ENCODE results near the gene VSX2.

The VSX2 gene

DNA sequence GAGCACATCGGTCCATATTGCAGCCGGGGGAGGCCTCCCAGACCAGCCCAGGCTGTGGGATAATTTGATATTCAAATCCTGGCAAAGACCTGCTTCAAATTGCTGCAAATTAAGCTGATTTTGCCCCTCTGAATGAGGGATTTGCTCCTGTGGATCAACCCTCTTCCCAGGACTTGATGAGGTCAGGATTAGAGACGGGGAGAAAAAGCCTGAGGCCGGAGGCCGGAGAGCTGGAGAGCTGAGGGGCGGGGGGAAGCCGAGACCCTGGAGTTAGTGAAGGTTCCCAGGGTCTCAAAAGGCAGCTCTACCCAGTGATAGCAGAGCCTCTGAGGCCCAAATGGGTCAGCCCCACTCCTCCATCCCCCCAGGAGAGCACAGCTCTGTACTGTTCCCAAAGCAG, 17.5 kb upstream of the VSX2 start:
- DNase-seq (ENCODE audit: low spot score): no peak

DNA sequence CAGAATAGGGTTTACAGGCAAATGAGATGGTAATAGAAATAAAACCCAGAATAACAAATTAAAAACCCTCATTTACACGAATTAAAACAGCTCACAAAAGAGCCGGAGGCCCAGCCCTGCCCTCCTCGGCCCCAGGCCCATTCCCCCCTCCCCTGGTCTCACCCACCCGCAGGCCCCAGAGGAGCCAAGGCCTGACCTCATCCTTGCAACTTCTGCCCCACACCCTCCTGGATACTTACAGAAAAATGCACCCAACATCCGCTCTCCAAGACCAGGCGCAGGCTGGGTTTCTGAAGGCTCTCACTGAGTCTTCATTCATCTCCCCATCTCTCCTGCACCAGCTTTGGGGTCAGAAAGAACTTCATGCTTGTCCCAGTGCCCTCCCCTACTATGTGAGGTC, 16.2 kb upstream of the VSX2 start:
- DNase-seq (ENCODE audit: low spot score): no peak

DNA sequence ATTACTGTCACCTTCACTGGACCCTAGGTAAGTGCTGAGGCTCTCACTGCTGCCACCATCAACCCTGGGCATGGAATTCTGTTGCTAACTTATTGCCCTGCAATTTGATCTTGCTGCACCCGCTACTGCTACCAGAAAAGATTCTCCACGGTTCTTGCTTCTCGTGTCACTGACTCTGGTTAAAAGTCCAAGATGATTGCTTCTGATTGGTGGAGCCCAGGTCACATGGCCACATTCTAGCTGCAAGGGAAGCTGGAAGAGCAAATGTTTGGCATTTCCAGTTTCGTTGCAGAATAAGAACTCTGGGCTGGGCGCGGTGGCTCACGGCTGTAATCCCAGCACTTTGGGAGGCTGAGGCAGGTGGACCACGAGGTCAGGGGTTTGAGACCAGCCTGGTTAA, 7.5 kb upstream of the VSX2 start:
- DNase-seq (ENCODE audit: low spot score): no peak

GRCh38 chr14:74235017-74235416, 4.2 kb upstream of the VSX2 start:
- DNase-seq (ENCODE audit: low spot score): no peak

- no peak for DNase-seq (ENCODE audit: low spot score)
These were observed 1.8 kb upstream of the VSX2 start for GRCh38 chr14:74237441-74237840.

- DNase-seq (ENCODE audit: low spot score): peak; percentile 40
These were observed 872 bp downstream of the VSX2 start for GRCh38 chr14:74239848-74240793.

- DNase-seq (ENCODE audit: low spot score): peak; percentile 43
These were observed 1.8 kb downstream of the VSX2 start for GRCh38 chr14:74240794-74241651.

DNA sequence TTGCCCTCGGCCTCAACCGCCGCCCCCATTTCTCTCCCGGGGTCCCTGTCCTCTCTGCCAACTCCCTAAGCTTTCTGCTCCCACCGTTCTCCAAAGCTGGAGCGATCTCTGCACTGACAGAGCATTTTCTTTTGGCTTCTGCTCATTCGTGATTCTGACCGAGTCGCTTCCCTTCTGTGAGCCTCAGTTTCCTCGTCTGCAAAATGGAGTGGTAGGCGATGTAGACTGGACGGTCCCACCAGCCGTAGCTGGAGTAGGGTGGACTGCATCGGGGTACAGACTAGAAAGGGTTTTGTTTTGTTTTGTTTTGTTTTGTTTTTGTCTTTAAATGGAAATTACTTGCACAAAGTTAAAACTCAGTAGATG, 2.4 kb downstream of the VSX2 start:
- DNase-seq (ENCODE audit: low spot score): no peak

GRCh38 chr14:74242021-74242779, 3.0 kb downstream of the VSX2 start:
- no peak for DNase-seq (ENCODE audit: low spot score)

DNA sequence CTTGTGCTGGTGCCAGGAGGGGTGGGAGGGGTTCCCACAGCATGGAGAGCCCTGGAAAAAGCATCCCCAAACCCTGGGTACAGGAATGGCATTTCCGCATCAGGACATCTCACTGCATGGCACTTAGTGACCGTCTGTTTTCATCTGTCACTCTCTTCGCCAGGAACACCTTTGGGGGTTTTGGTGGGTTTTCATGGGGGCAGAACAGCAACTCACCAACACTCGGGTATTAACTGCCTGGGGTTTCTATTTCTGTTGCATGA, 3.5 kb downstream of the VSX2 start:
- no peak for DNase-seq (ENCODE audit: low spot score)

DNA sequence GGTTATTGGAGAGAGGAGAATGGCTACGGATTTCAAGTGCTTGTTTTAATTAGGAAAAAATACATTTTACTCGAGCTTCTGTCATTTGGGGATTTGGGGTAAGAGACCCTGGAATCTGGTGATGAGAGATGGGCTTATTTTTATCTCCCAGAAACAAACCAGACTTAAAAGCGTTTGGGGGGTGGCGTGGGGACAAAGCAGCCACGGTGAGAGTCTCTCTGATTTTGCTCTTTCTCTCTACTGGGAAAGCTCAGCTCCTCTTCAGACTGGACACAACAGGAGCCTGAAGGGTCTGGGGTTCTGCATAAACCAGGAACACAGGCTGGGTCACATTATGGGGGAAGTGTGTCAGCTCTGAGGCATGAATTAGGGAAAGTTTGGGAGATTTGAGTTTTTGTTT, 3.8 kb downstream of the VSX2 start:
- no peak for DNase-seq (ENCODE audit: low spot score)

GRCh38 chr14:74244115-74244514, 4.9 kb downstream of the VSX2 start:
- no peak for DNase-seq (ENCODE audit: low spot score)

DNA sequence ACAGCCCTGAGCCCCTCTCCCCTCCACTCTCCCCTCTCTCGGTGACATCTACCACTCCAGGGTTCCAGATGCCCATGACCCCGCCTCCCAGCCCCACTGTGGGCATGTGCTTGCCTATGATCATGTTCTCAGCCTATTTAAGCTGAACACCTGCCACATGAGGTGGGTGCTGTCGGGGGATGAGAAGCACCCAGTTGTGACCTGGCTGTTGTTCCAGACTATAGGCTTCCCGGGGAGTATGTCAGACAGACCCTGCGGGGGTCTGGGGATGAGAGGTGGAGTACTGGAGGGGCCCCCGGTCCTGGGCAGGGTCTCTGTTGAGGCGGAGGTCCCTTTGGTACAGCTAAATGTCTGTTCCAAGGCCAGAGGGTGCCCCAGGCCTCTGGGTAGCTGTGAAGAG, 6.0 kb downstream of the VSX2 start:
- no peak for DNase-seq (ENCODE audit: low spot score)

GRCh38 chr14:74246542-74246941, 7.3 kb downstream of the VSX2 start:
- DNase-seq (ENCODE audit: low spot score): no peak

DNA sequence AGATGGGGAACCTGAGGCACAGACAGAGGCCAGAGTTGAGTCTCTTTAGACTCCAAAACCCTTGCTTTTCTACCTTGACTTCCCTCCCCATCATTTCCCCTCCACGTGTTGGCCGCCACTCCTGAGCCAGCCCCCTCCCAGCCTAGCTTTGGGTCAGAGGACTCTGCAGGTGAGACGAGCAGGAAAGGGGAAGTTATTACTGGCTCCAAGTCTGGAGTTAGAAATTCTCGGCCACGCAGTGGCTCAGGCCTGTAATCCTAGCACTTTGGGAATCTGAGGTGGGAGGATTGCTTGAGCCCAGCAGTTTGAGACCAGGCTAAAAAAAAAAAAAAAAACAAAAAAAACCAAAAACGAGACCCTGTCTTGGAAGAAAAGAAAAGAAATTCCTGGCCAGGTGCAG, 8.8 kb downstream of the VSX2 start:
- DNase-seq (ENCODE audit: low spot score): no peak

- DNase-seq (ENCODE audit: low spot score): no peak
These were observed 10.5 kb downstream of the VSX2 start for GRCh38 chr14:74249433-74250375.

DNA sequence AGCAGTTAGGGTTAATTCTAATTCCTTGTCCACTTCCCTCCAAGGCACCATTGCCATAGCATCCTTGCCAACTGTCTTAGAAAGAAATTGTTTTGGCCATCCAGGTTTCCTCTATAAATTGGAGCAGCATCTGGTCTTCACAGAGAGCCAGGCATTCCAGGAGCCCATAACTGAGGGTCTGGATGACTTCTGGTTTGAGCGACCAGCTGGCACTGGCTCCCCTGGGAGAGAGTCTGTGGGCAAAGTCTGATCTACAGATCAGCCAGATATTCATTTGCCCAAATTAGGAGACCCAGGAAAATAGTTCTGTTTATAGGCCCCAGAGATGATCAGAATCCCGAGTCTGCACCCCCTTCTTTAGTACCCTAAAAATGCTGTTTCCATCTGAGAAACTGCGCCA, 16.0 kb downstream of the VSX2 start:
- no peak for DNase-seq (ENCODE audit: low spot score)

DNA sequence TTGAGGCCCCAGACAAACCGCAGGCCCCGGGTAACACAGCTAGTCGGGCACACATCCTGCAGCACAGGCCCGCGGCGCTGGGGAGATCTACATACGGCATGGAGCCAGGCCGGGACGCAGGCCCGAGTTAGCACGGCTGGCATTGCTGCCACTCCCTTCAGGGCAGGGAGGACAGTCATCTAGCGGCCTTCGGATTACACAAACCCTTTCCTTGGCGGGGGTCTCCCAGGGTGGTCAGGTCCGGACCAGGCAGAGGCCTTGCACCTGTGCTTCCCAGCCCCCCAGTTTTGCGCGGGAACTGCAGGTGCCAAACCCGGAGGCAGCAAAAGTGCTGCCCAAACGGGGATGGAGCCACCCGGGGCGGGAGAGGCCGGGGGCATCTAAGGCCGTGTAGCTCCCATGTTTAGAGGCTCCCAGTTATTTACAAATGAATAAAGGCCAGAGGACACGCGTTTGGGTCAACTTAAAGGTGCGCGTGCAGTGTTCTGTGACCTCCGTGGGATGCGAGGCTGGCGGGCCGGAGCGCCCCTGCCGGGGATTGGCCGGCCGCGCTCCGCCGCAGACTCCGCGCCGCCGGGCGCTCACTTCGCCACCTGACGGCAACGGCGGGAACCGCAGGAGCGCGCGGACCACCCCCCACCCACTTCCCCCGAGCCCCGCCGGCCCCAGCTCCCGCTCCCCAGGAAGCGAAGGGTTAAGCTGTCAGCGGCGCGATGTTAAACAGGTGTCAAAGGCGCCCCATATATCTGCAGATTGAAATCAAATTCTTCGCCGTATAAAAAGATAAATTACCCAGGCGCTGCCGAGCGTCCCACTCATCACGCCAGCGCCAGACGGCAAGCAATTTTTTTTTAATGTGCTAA, 18.1 kb downstream of the VSX2 start:
- peak; percentile 91 for DNase-seq (ENCODE audit: low spot score)

- DNase-seq (ENCODE audit: low spot score): no peak
These were observed 18.9 kb downstream of the VSX2 start for GRCh38 chr14:74257941-74258763.

GRCh38 chr14:74258764-74259035, 19.5 kb downstream of the VSX2 start:
- DNase-seq (ENCODE audit: low spot score): no peak

Data from AG08396 (cell line).